ENCODE results near the gene OSER1. TPM values are rescaled to one million over a fixed set of nuclear protein-coding genes. Genes with fewer than 3 reads are reported as not detected.

Gene OSER1
- total and polyA plus RNA-seq, 2 experiments from 2014 or later, result 34.7 to 49.4 TPM

- Histone ChIP-seq H3K4me3 (no peak overlapping the region), H3K27ac (no peak overlapping the region), H3K79me2 (peaks cover 46% of the 10 kb centered on the region), H4K20me1 (ENCODE audit: insufficient read depth, poor library complexity, severe bottlenecking) (peaks cover 5% of the 10 kb centered on the region), H3K4me2 (no peak overlapping the region), H3K36me3 (replicated peaks; ENCODE audit: insufficient read depth, low read depth) (no peaks in the 10 kb centered on the region), H3K9me2 (replicated peaks; ENCODE audit: insufficient read depth) (no peaks in the 10 kb centered on the region), H2AFZ (no peak overlapping the region), H3K9me3 (ENCODE audit: low read depth) (no peaks in the 10 kb centered on the region), H3K4me1 (ENCODE audit: insufficient read depth) (no peaks in the 10 kb centered on the region), H3K27me3 (no peaks in the 10 kb centered on the region)
- TF ChIP-seq EZH2 (IDR thresholded peaks at IDR 0.05; ENCODE audit: borderline replicate concordance), result no peak
- TF ChIP-seq, protein P1, sequence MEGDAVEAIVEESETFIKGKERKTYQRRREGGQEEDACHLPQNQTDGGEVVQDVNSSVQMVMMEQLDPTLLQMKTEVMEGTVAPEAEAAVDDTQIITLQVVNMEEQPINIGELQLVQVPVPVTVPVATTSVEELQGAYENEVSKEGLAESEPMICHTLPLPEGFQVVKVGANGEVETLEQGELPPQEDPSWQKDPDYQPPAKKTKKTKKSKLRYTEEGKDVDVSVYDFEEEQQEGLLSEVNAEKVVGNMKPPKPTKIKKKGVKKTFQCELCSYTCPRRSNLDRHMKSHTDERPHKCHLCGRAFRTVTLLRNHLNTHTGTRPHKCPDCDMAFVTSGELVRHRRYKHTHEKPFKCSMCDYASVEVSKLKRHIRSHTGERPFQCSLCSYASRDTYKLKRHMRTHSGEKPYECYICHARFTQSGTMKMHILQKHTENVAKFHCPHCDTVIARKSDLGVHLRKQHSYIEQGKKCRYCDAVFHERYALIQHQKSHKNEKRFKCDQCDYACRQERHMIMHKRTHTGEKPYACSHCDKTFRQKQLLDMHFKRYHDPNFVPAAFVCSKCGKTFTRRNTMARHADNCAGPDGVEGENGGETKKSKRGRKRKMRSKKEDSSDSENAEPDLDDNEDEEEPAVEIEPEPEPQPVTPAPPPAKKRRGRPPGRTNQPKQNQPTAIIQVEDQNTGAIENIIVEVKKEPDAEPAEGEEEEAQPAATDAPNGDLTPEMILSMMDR (IDR thresholded peaks at IDR 0.05; ENCODE audit: poor library complexity), result no peak
- TF ChIP-seq EZH2phosphoT487 (IDR thresholded peaks at IDR 0.05; ENCODE audit: low read depth, severe bottlenecking, unreplicated experiment), result no peak
- WGBS (ENCODE audit: low lambda C conversion rate, missing lambda C conversion rate), result 97% methylated on average over 4 of the region's 4 CpGs
- DNase-seq (ENCODE audit: low spot score), result no peak
Measured at GRCh38 chr20:44199877-44200276, 10.7 kb downstream of the OSER1 start.

DNA sequence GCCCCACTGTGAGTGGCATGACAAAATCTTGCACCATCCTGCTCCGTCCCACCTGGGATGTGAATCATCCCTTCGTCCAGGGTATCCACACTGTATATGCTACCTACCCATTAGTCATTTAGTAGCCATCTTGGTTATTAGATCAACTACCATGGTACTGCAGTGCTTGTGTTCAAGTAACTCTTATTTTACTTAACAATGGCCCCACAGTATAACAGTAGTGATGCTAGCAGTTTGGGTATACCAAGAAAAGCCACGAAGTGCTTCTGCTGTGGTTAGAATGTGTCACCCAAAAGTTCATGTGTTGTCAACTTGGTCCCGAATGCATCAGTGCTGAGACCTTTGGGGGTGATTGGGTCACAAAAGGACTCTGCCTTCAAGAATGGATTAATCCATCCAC lies 11.7 kb downstream of the OSER1 start:
- Histone ChIP-seq H3K27ac (no peak overlapping the region), H3K9me3 (ENCODE audit: low read depth) (no peaks in the 10 kb centered on the region), H4K20me1 (ENCODE audit: insufficient read depth, poor library complexity, severe bottlenecking) (peaks cover 5% of the 10 kb centered on the region), H3K27me3 (no peaks in the 10 kb centered on the region), H3K4me1 (ENCODE audit: insufficient read depth) (no peaks in the 10 kb centered on the region), H3K4me2 (no peak overlapping the region), H2AFZ (no peak overlapping the region), H3K9me2 (replicated peaks; ENCODE audit: insufficient read depth) (no peaks in the 10 kb centered on the region), H3K4me3 (no peak overlapping the region), H3K36me3 (replicated peaks; ENCODE audit: insufficient read depth, low read depth) (no peaks in the 10 kb centered on the region), H3K79me2 (peaks cover 38% of the 10 kb centered on the region)
- WGBS (ENCODE audit: low lambda C conversion rate, missing lambda C conversion rate), result 97% methylated on average over 4 of the region's 4 CpGs
- TF ChIP-seq, protein P1 (IDR thresholded peaks at IDR 0.05; ENCODE audit: poor library complexity), result no peak
- no peak for TF ChIP-seq EZH2 (IDR thresholded peaks at IDR 0.05; ENCODE audit: borderline replicate concordance)
- no peak for TF ChIP-seq EZH2phosphoT487 (IDR thresholded peaks at IDR 0.05; ENCODE audit: low read depth, severe bottlenecking, unreplicated experiment)
- no peak for DNase-seq (ENCODE audit: low spot score)

DNA sequence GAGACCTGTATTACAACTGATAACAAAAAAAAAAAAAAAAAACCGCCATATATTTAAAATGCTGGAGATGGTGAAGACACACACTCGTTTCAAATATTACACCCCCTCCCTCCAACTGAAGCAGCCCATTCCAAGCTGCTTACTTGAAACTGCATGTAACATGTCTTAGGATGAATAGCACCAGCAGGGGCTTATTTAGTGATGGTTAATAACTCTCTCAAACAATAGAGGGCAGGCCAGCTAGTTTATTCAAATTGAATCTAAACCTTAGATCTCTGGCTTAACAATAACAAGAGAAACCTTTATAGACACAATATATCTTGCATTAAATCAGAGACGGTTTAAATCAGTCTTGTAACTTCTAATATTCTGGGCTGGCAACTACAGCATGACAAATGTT lies 14.3 kb downstream of the OSER1 start:
- 73% methylated on average over 3 of the region's 3 CpGs for WGBS (ENCODE audit: low lambda C conversion rate, missing lambda C conversion rate)
- H3K27ac ChIP-seq, result no peak overlapping the region
- no peaks in the 10 kb centered on the region for H3K27me3 ChIP-seq
- H3K4me3 ChIP-seq, result no peak overlapping the region
- no peaks in the 10 kb centered on the region for H3K4me1 ChIP-seq (ENCODE audit: insufficient read depth)
- H3K4me2 ChIP-seq, result no peak overlapping the region
- TF ChIP-seq EZH2phosphoT487 (IDR thresholded peaks at IDR 0.05; ENCODE audit: low read depth, severe bottlenecking, unreplicated experiment), result no peak
- no peak for TF ChIP-seq EZH2 (IDR thresholded peaks at IDR 0.05; ENCODE audit: borderline replicate concordance)
- TF ChIP-seq, protein P1 (IDR thresholded peaks at IDR 0.05; ENCODE audit: poor library complexity), result peak; percentile 12
- peaks cover 5% of the 10 kb centered on the region for H4K20me1 ChIP-seq (ENCODE audit: insufficient read depth, poor library complexity, severe bottlenecking)
- DNase-seq (ENCODE audit: low spot score), result no peak
- no peaks in the 10 kb centered on the region for H3K36me3 ChIP-seq (replicated peaks; ENCODE audit: insufficient read depth, low read depth)
- no peaks in the 10 kb centered on the region for H3K9me3 ChIP-seq (ENCODE audit: low read depth)
- no peak overlapping the region for H2AFZ ChIP-seq
- H3K9me2 ChIP-seq (replicated peaks; ENCODE audit: insufficient read depth), result no peaks in the 10 kb centered on the region
- peaks cover 15% of the 10 kb centered on the region for H3K79me2 ChIP-seq

GRCh38 chr20:44195605-44196004 lies 15.0 kb downstream of the OSER1 start:
- Histone ChIP-seq H3K4me2 (no peak overlapping the region), H3K4me1 (ENCODE audit: insufficient read depth) (no peaks in the 10 kb centered on the region), H3K9me3 (ENCODE audit: low read depth) (no peaks in the 10 kb centered on the region), H3K79me2 (peaks cover 9% of the 10 kb centered on the region), H4K20me1 (ENCODE audit: insufficient read depth, poor library complexity, severe bottlenecking) (peaks cover 5% of the 10 kb centered on the region), H3K4me3 (no peak overlapping the region), H2AFZ (no peak overlapping the region), H3K27ac (no peak overlapping the region), H3K36me3 (replicated peaks; ENCODE audit: insufficient read depth, low read depth) (no peaks in the 10 kb centered on the region), H3K9me2 (replicated peaks; ENCODE audit: insufficient read depth) (no peaks in the 10 kb centered on the region), H3K27me3 (no peaks in the 10 kb centered on the region)
- TF ChIP-seq EZH2phosphoT487 (IDR thresholded peaks at IDR 0.05; ENCODE audit: low read depth, severe bottlenecking, unreplicated experiment) (no peak), EZH2 (IDR thresholded peaks at IDR 0.05; ENCODE audit: borderline replicate concordance) (no peak)
- TF ChIP-seq, protein P1 (IDR thresholded peaks at IDR 0.05; ENCODE audit: poor library complexity), result no peak
- no peak for DNase-seq (ENCODE audit: low spot score)
- WGBS (ENCODE audit: low lambda C conversion rate, missing lambda C conversion rate), result 96% methylated on average over 1 of the region's 1 CpG
